ENCODE data around the gene PDZK1IP1. TPM values are rescaled to one million over a fixed set of nuclear protein-coding genes. Genes with fewer than 3 reads are reported as not detected.
A peak's percentile ranks its signal among the peaks of the same experiment; 100 is the strongest.

PDZK1IP1 gene
- total and polyA plus RNA-seq, 4 donors: 0.75 to 2.2 (median 0.98) TPM

- TF ChIP-seq ATF3 (IDR thresholded peaks at IDR 0.05): no peak
Observed at GRCh38 chr1:47137925-47138615, 51.8 kb downstream of the PDZK1IP1 start (continued).

GRCh38 chr1:47137198-47137597, 52.6 kb downstream of the PDZK1IP1 start, which contains the start of gene CYP4A22:
TSS of gene CYP4A22 (plus strand) at chr1:47137441. CDS start at chr1:47137486, 45 bp downstream.
- peaks cover 0 to 43% (median 9%) of the 10 kb centered on the region in 4 donors for H3K4me1 ChIP-seq (ENCODE audit: control insufficient read depth in 4 of 4, insufficient read depth in 4 of 4, low read length in 3 of 4)
- peaks cover 0 to 11% (median 6%) of the 10 kb centered on the region in 4 donors for H3K36me3 ChIP-seq (ENCODE audit: control insufficient read depth in 4 of 4, insufficient read depth in 3 of 4, low read depth in 1 of 4, low read length in 3 of 4)
- H3K27me3 ChIP-seq (ENCODE audit: control insufficient read depth in 4 of 4, insufficient read depth in 4 of 4, low read length in 3 of 4): no peaks in the 10 kb centered on the region
- no peaks in the 10 kb centered on the region for H3K9me3 ChIP-seq (ENCODE audit: control insufficient read depth in 4 of 4, low read length in 3 of 4)
- TF ChIP-seq RXRA (IDR thresholded peaks at IDR 0.05) (peak; percentile 60 to 81), SP1 (IDR thresholded peaks at IDR 0.05) (peak; percentile 38), HNF4A (conservative IDR thresholded peaks at IDR 0.05) (peak; percentile 82 to 84), YY1 (IDR thresholded peaks at IDR 0.05) (no peak), FOXA2 (IDR thresholded peaks at IDR 0.05) (no peak), EGR1 (IDR thresholded peaks at IDR 0.05; ENCODE audit: low read depth in 2 of 2) (peak in 1 of 2 donors; percentile 16), HNF4G (IDR thresholded peaks at IDR 0.05) (peak; percentile 56)
- peak within 1 kb of the TSS; percentile 62 to 77 for H3K27ac ChIP-seq (ENCODE audit: low read depth in 1 of 2, low read length in 2 of 2)
- peak within 1 kb of the TSS; percentile 60 to 77 for H3K9ac ChIP-seq (ENCODE audit: low read depth in 1 of 2, low read length in 2 of 2)
- WGBS: 32% methylated on average over 4 of the region's 4 CpGs
- peak within 1 kb of the TSS; percentile 41 to 83 (median 78) for H3K4me3 ChIP-seq (ENCODE audit: low read depth in 1 of 3, low read length in 3 of 3)
- peak; percentile 70 for DNase-seq (ENCODE audit: low spot score)

Other genes starting within 250 kb of the PDZK1IP1 start
- gene CYP4A11, start 248.6 kb downstream of the PDZK1IP1 start, total RNA-seq: 100 to 1,000 TPM; 190 to 457 TPM
- 100 to 1,000 TPM; 309 to 582 TPM for gene CYP4A11, start 248.6 kb downstream of the PDZK1IP1 start, polyA plus RNA-seq
- 1 to 10 TPM in 1 of 2 donors, under 1 TPM in 1; 0.56 to 4.9 TPM for gene CYP4X1, start 166.4 kb downstream of the PDZK1IP1 start, total RNA-seq
- gene CYP4X1, start 166.4 kb downstream of the PDZK1IP1 start, polyA plus RNA-seq: 1 to 10 TPM; 1.5 to 2.6 TPM
- under 1 TPM; 0.09 to 0.50 TPM for gene CYP4Z1, start 122.8 kb downstream of the PDZK1IP1 start, total RNA-seq
- gene CYP4Z1, start 122.8 kb downstream of the PDZK1IP1 start, polyA plus RNA-seq: under 1 TPM; 0.20 to 0.21 TPM
- 10 to 100 TPM; 18.3 to 66.9 TPM for gene CYP4A22, start 52.6 kb downstream of the PDZK1IP1 start, total RNA-seq
- gene CYP4A22, start 52.6 kb downstream of the PDZK1IP1 start, polyA plus RNA-seq: 10 to 100 TPM; 64.6 to 95.7 TPM
- gene TAL1, start 42.2 kb upstream of the PDZK1IP1 start, total RNA-seq: 100 to 1,000 TPM in 1 of 2 donors, 1 to 10 TPM in 1; 3.5 to 184 TPM
- 1 to 10 TPM in 1 of 2 donors, under 1 TPM in 1; 0.79 to 1.2 TPM for gene TAL1, start 42.2 kb upstream of the PDZK1IP1 start, polyA plus RNA-seq
- gene STIL, start 124.1 kb upstream of the PDZK1IP1 start, total RNA-seq: 10 to 100 TPM in 1 of 2 donors, under 1 TPM in 1; 0.84 to 20.5 TPM
- gene STIL, start 124.1 kb upstream of the PDZK1IP1 start, polyA plus RNA-seq: under 1 TPM; 0.26 to 0.67 TPM
- gene CMPK1, start 143.8 kb upstream of the PDZK1IP1 start, total RNA-seq: 100 to 1,000 TPM in 1 of 2 donors, 10 to 100 TPM in 1; 66.8 to 146 TPM
- 10 to 100 TPM; 74.5 to 99.5 TPM for gene CMPK1, start 143.8 kb upstream of the PDZK1IP1 start, polyA plus RNA-seq
- not detected for gene FOXE3, start 226.2 kb upstream of the PDZK1IP1 start, total RNA-seq
- gene FOXE3, start 226.2 kb upstream of the PDZK1IP1 start, polyA plus RNA-seq: not detected
- under 1 TPM; 0.05 to 0.08 TPM for gene FOXD2, start 248.0 kb upstream of the PDZK1IP1 start, total RNA-seq
- gene FOXD2, start 248.0 kb upstream of the PDZK1IP1 start, polyA plus RNA-seq: under 1 TPM in 1 of 2 donors, not detected in 1; 0.17 TPM